PC-3 (cell line): ENCODE data around the gene SEMA5A. TPM values are rescaled to one million over a fixed set of nuclear protein-coding genes. Genes with fewer than 3 reads are reported as not detected.

Experiments
- ATAC-seq: fragments of 200-7000 bp; cut with Tn5 transposase; 2 replicates; pipeline ENCODE4 v1.9.1; 2020; ENCODE audit warnings: mild to moderate bottlenecking, moderate library complexity
- BruUV-seq: library from RNA; stranded (reverse); fragments of 400-500 nt; replicated peaks from 2 replicates; lab custom pipeline; 2021; lab: Mats Ljungman, UMichigan
- CTCF ChIA-PET: fragments of 300-600 bp; sonication (Branson Sonifier 250); formaldehyde crosslinking; loops from one replicate; lab custom pipeline; 2022; ENCODE audit warnings: antibody characterized with exemption; lab: Charles Lee
- POLR2A ChIA-PET: fragments of 300-600 bp; sonication (Branson Sonifier 250); formaldehyde crosslinking; loops from one replicate; lab custom pipeline; 2022; ENCODE audit warnings: antibody characterized with exemption; ENCODE audit not compliant: unreplicated experiment; lab: Charles Lee
- DNase-seq: peaks from one replicate; pipeline ENCODE4 v3.0.0-alpha.2; 2015
- H2AFZ ChIP-seq: fragments of 300-600 bp; sonication (generic); 2 replicates; pipeline ENCODE4 v1.6.0; 2016; ENCODE audit warnings: antibody characterized with exemption, low read length
- H3F3A ChIP-seq: fragments of 300-600 bp; sonication (generic); one replicate; pipeline ENCODE4 v1.6.0; 2017; ENCODE audit warnings: antibody characterized with exemption, low read length, control low read depth, mild to moderate bottlenecking; ENCODE audit not compliant: unreplicated experiment
- H3K27ac ChIP-seq: fragments of 300-600 bp; sonication (generic); 2 replicates; pipeline ENCODE4 v1.5.1; 2016; ENCODE audit warnings: mild to moderate bottlenecking, low read length
- H3K27me3 ChIP-seq: fragments of 300-600 bp; sonication (generic); 2 replicates; pipeline ENCODE4 v1.6.1; 2016; ENCODE audit warnings: low read length, mixed read lengths
- H3K36me3 ChIP-seq: fragments of 300-600 bp; sonication (generic); 2 replicates; pipeline ENCODE4 v1.6.1; 2016; ENCODE audit warnings: low read depth, mixed run types, low read length, mixed read lengths
- H3K4me1 ChIP-seq: fragments of 300-600 bp; sonication (generic); 2 replicates; pipeline ENCODE4 v1.5.1; 2016; ENCODE audit warnings: low read length; ENCODE audit not compliant: insufficient read depth
- H3K4me2 ChIP-seq: fragments of 300-600 bp; sonication (generic); 2 replicates; pipeline ENCODE4 v1.6.0; 2016; ENCODE audit warnings: low read length
- H3K4me3 ChIP-seq: fragments of 300-600 bp; sonication (generic); 2 replicates; pipeline ENCODE4 v1.5.1; 2016; ENCODE audit warnings: mild to moderate bottlenecking, low read length, mixed read lengths
- H3K79me2 ChIP-seq: fragments of 300-600 bp; sonication (generic); 2 replicates; pipeline ENCODE4 v1.6.1; 2017; ENCODE audit warnings: low read length, mixed read lengths
- H3K9ac ChIP-seq: fragments of 300-600 bp; sonication (generic); 2 replicates; pipeline ENCODE4 v1.6.0; 2016; ENCODE audit warnings: mild to moderate bottlenecking, low read length
- H3K9me2 ChIP-seq: fragments of 300-600 bp; sonication (generic); replicated peaks from 2 replicates; pipeline ENCODE4 v1.6.1; 2016; ENCODE audit warnings: mixed run types, low read length, mixed read lengths
- H3K9me3 ChIP-seq: fragments of 300-600 bp; sonication (generic); 2 replicates; pipeline ENCODE4 v1.6.1; 2016; ENCODE audit warnings: low read length, mixed read lengths
- H4K20me1 ChIP-seq: fragments of 300-600 bp; sonication (generic); 2 replicates; pipeline ENCODE4 v1.6.1; 2016; ENCODE audit warnings: low read length, mixed read lengths
- CTCF ChIP-seq: fragments of 300-600 bp; sonication (generic); conservative IDR thresholded peaks from 2 replicates; pipeline ENCODE4 v1.5.1; 2017; ENCODE audit warnings: antibody characterized with exemption, low read depth, mild to moderate bottlenecking, low read length
- EZH2 ChIP-seq: fragments of 300-600 bp; sonication (generic); IDR thresholded peaks from one replicate; pipeline ENCODE4 v1.6.1; 2017; ENCODE audit warnings: antibody characterized with exemption, mild to moderate bottlenecking, low read length; ENCODE audit not compliant: unreplicated experiment
- EZH2phosphoT487 ChIP-seq: fragments of 300-600 bp; sonication (generic); IDR thresholded peaks from 2 replicates; pipeline ENCODE4 v1.6.1; 2018; ENCODE audit warnings: mild to moderate bottlenecking, antibody characterized with exemption, low read length, borderline replicate concordance
- intact Hi-C: fragments of 100-400 bp; cut with micrococcal nuclease; formaldehyde crosslinking; loops from 2 replicates; pipeline ENCODE4 v1.9.0; 2023
- total RNA-seq: library from RNA; depleted of rRNA; stranded (reverse); fragments of >200 nt; gene quantifications from 2 replicates; pipeline ENCODE4 v1.2.3, GENCODE V29; 2014

SEMA5A gene
- total RNA-seq, 1 experiment from 2014 or later, result 4.4 TPM

GRCh38 chr5:9529513-9529912, 16.4 kb downstream of the SEMA5A start:
- ChIA-PET POLR2A (interaction anchor here (0.6 to 0.7 kb wide), 3 partner anchors 9 to 1790 kb away, joined by 3 to 6 read pairs (median 3); no protein-coding TSS in a partner anchor), CTCF (no interaction called here)
- Histone ChIP-seq H2AFZ (no peak overlapping the region), H3F3A (no peaks in the 10 kb centered on the region), H3K79me2 (no peaks in the 10 kb centered on the region), H3K27me3 (no peaks in the 10 kb centered on the region), H3K4me1 (peaks cover 6% of the 10 kb centered on the region; the same call in 1 of the 2 replicates), H3K36me3 (no peaks in the 10 kb centered on the region), H3K9ac (no peak overlapping the region), H3K27ac (no peak overlapping the region), H3K4me2 (no peak overlapping the region), H3K9me3 (no peaks in the 10 kb centered on the region), H4K20me1 (no peaks in the 10 kb centered on the region), H3K4me3 (no peak overlapping the region), H3K9me2 (no peaks in the 10 kb centered on the region)
- no TSS peak for BruUV-seq
- TF ChIP-seq EZH2 (no peak), CTCF (no peak), EZH2phosphoT487 (no peak)
- intact Hi-C loops, result loop anchor here (5.0 kb wide), 1 partner anchor 142 kb away; no protein-coding TSS in a partner anchor
- ATAC-seq (peak; percentile 84), DNase-seq (no peak)

GRCh38 chr5:9529041-9529480, 16.8 kb downstream of the SEMA5A start:
- Histone ChIP-seq H3K79me2 (no peaks in the 10 kb centered on the region), H4K20me1 (no peaks in the 10 kb centered on the region), H3K4me1 (peaks cover 6% of the 10 kb centered on the region; the same call in 1 of the 2 replicates), H2AFZ (no peak overlapping the region), H3K27ac (no peak overlapping the region), H3K4me3 (no peak overlapping the region), H3K36me3 (no peaks in the 10 kb centered on the region), H3K4me2 (no peak overlapping the region), H3K9me2 (no peaks in the 10 kb centered on the region), H3K9ac (no peak overlapping the region), H3F3A (no peaks in the 10 kb centered on the region), H3K9me3 (no peaks in the 10 kb centered on the region), H3K27me3 (no peaks in the 10 kb centered on the region)
- ChIA-PET POLR2A (interaction anchor here (0.6 to 0.7 kb wide), 3 partner anchors 8 to 1790 kb away, joined by 3 to 6 read pairs (median 3); no protein-coding TSS in a partner anchor), CTCF (no interaction called here)
- intact Hi-C loops, result loop anchor here (5.0 kb wide), 1 partner anchor 142 kb away; no protein-coding TSS in a partner anchor
- no TSS peak for BruUV-seq
- 0 out of 2 replicates have a peak, but pooled peaks have one; percentile 15 for ATAC-seq
- no peak for DNase-seq
- TF ChIP-seq CTCF (no peak), EZH2phosphoT487 (no peak), EZH2 (no peak)

GRCh38 chr5:9524941-9525340, 20.9 kb downstream of the SEMA5A start:
- ChIA-PET POLR2A (no interaction called here), CTCF (no interaction called here)
- Histone ChIP-seq H3K4me1 (peaks cover 21% of the 10 kb centered on the region), H3K9me2 (no peaks in the 10 kb centered on the region), H4K20me1 (no peaks in the 10 kb centered on the region), H3K4me3 (no peak overlapping the region), H3K9me3 (no peaks in the 10 kb centered on the region), H3F3A (no peaks in the 10 kb centered on the region), H3K79me2 (no peaks in the 10 kb centered on the region), H3K36me3 (no peaks in the 10 kb centered on the region), H3K4me2 (no peak overlapping the region), H3K9ac (no peak overlapping the region), H3K27ac (no peak overlapping the region), H3K27me3 (no peaks in the 10 kb centered on the region), H2AFZ (no peak overlapping the region)
- TF ChIP-seq EZH2phosphoT487 (no peak), EZH2 (no peak), CTCF (no peak)
- ATAC-seq (no peak), DNase-seq (no peak)
- BruUV-seq, result no TSS peak
- intact Hi-C loops, result loop anchor here (5.0 kb wide), 1 partner anchor 138 kb away; no protein-coding TSS in a partner anchor
